GM23338 (cell line): ENCODE measurements around the gene NHEJ1.

Experiments
- CREB1 ChIP-seq: fragments of 250-450 bp; sonication (Bioruptor Pico); IDR thresholded peaks from 2 replicates; pipeline ENCODE4 v1.5.0; 2020; ENCODE audit warnings: low read depth, mild to moderate bottlenecking, moderate library complexity
- ETS1 ChIP-seq: IDR thresholded peaks from 2 replicates; pipeline ENCODE4 v1.6.1; 2016; ENCODE audit warnings: antibody characterized with exemption
- EZH2 ChIP-seq: fragments of 200-600 bp; sonication (generic); IDR thresholded peaks from one replicate; pipeline ENCODE4 v1.8.0; 2017; ENCODE audit warnings: antibody characterized with exemption, mild to moderate bottlenecking, low read depth; ENCODE audit not compliant: unreplicated experiment
- EZH2phosphoT487 ChIP-seq: fragments of 200-600 bp; sonication (generic); IDR thresholded peaks from one replicate; pipeline ENCODE4 v1.8.1; 2018; ENCODE audit warnings: antibody characterized with exemption; ENCODE audit not compliant: unreplicated experiment
- JUNB ChIP-seq: IDR thresholded peaks from one replicate; pipeline ENCODE4 v1.6.1; 2016; ENCODE audit warnings: antibody characterized with exemption; ENCODE audit not compliant: unreplicated experiment
- NANOG ChIP-seq: IDR thresholded peaks from 2 replicates; pipeline ENCODE4 v1.6.1; 2016; ENCODE audit warnings: antibody characterized with exemption, borderline replicate concordance
- POLR2AphosphoS5 ChIP-seq: IDR thresholded peaks from 2 replicates; pipeline ENCODE4 v1.6.1; 2016; ENCODE audit warnings: antibody characterized with exemption, low read depth
- STAT1 ChIP-seq: IDR thresholded peaks from one replicate; pipeline ENCODE4 v1.6.1; 2016; ENCODE audit warnings: antibody characterized with exemption; ENCODE audit not compliant: unreplicated experiment
- ZNF114 ChIP-seq: fragments of 250-450 bp; sonication (Bioruptor Pico); IDR thresholded peaks from 2 replicates; pipeline ENCODE4 v1.5.0; 2020; ENCODE audit warnings: mild to moderate bottlenecking, moderate library complexity
- ZNF462 ChIP-seq: fragments of 250-450 bp; sonication (Bioruptor Pico); IDR thresholded peaks from 2 replicates; pipeline ENCODE4 v1.5.0; 2020; ENCODE audit warnings: mild to moderate bottlenecking, moderate library complexity
- TF ChIP-seq, protein P1 (sequence below), 2 experiments: fragments of 200-600 bp in 1 of 2; sonication (generic) in 1 of 2; conservative IDR thresholded peaks; 2 replicates each; pipeline versions ENCODE4 v1.5.1 to v1.6.1; 2016 to 2017; ENCODE audit warnings: antibody characterized with exemption in 2 of 2, low read depth in 2 of 2, mild to moderate bottlenecking in 2 of 2, moderate library complexity in 1 of 2
- TF ChIP-seq, protein P2 (sequence below): IDR thresholded peaks from one replicate; pipeline ENCODE4 v1.6.1; 2018; ENCODE audit warnings: antibody characterized with exemption; ENCODE audit not compliant: unreplicated experiment

DNA sequence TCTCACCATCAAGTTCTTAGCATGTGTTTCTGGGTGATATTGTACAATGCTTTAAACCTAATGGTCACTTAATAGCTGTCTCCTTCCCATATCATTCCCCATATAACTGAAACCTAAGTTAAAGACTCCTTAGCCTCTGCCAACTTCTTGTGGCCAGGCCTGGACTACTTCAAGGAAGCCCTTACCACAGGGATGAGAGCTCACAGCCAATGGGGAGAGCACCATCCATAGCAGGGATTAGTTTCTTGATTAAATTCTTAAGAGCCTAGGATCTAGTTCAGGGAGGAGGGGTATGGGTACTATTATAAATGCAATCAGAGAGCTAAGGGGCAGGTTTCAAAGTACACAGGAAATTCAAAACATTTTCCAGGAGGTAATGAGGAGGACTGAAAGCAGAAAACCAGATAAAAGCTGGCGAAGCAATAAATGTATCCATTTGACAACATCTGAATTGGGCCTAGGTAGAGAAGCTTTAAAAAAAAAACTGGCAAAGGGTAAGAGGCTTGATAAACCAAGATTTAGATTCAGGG, 65.1 kb downstream of the NHEJ1 start:
- TF ChIP-seq, protein P1, sequence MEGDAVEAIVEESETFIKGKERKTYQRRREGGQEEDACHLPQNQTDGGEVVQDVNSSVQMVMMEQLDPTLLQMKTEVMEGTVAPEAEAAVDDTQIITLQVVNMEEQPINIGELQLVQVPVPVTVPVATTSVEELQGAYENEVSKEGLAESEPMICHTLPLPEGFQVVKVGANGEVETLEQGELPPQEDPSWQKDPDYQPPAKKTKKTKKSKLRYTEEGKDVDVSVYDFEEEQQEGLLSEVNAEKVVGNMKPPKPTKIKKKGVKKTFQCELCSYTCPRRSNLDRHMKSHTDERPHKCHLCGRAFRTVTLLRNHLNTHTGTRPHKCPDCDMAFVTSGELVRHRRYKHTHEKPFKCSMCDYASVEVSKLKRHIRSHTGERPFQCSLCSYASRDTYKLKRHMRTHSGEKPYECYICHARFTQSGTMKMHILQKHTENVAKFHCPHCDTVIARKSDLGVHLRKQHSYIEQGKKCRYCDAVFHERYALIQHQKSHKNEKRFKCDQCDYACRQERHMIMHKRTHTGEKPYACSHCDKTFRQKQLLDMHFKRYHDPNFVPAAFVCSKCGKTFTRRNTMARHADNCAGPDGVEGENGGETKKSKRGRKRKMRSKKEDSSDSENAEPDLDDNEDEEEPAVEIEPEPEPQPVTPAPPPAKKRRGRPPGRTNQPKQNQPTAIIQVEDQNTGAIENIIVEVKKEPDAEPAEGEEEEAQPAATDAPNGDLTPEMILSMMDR (conservative IDR thresholded peaks at IDR 0.05; ENCODE audit: low read depth in 2 of 2), result no peak
- no peak for TF ChIP-seq POLR2AphosphoS5
- no peak for TF ChIP-seq EZH2
- TF ChIP-seq, protein P2, sequence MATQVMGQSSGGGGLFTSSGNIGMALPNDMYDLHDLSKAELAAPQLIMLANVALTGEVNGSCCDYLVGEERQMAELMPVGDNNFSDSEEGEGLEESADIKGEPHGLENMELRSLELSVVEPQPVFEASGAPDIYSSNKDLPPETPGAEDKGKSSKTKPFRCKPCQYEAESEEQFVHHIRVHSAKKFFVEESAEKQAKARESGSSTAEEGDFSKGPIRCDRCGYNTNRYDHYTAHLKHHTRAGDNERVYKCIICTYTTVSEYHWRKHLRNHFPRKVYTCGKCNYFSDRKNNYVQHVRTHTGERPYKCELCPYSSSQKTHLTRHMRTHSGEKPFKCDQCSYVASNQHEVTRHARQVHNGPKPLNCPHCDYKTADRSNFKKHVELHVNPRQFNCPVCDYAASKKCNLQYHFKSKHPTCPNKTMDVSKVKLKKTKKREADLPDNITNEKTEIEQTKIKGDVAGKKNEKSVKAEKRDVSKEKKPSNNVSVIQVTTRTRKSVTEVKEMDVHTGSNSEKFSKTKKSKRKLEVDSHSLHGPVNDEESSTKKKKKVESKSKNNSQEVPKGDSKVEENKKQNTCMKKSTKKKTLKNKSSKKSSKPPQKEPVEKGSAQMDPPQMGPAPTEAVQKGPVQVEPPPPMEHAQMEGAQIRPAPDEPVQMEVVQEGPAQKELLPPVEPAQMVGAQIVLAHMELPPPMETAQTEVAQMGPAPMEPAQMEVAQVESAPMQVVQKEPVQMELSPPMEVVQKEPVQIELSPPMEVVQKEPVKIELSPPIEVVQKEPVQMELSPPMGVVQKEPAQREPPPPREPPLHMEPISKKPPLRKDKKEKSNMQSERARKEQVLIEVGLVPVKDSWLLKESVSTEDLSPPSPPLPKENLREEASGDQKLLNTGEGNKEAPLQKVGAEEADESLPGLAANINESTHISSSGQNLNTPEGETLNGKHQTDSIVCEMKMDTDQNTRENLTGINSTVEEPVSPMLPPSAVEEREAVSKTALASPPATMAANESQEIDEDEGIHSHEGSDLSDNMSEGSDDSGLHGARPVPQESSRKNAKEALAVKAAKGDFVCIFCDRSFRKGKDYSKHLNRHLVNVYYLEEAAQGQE, result no peak
- no peak for TF ChIP-seq EZH2phosphoT487
- no peak for TF ChIP-seq STAT1
- no peak for TF ChIP-seq CREB1 (CRISPR knock-in tag)
- TF ChIP-seq JUNB, result no peak
- no peak for TF ChIP-seq ZNF462 (CRISPR knock-in tag)
- no peak for TF ChIP-seq NANOG
- no peak for TF ChIP-seq ETS1
- no peak for TF ChIP-seq ZNF114
